GM12878 (cell line): ENCODE measurements around the gene AP4S1. TPM values are rescaled to one million over a fixed set of nuclear protein-coding genes. Genes with fewer than 3 reads are reported as not detected.

ENCODE experiments used
- ATAC-seq: fragments of 200-7000 bp; cut with Tn5 transposase; 3 replicates; pipeline ENCODE4 v1.9.1; 2020; ENCODE audit warnings: mild to moderate bottlenecking, moderate library complexity
- BruUV-seq: library from RNA; stranded (reverse); fragments of 400-500 nt; replicated peaks from 2 replicates; lab custom pipeline; 2021; lab: Mats Ljungman, UMichigan
- CTCF ChIA-PET: fragments of 300-600 bp; sonication (Branson Sonifier 250); formaldehyde crosslinking; extraction: SDS; loops from one replicate; lab custom pipeline; 2021; ENCODE audit warnings: inconsistent platforms; lab: Yijun Ruan, JAX
- POLR2A ChIA-PET: fragments of 350-600 bp; formaldehyde crosslinking; extraction: SDS; loops from one replicate; lab custom pipeline; 2021; ENCODE audit warnings: inconsistent platforms; lab: Charles Lee
- RAD21 ChIA-PET: fragments of 300-600 bp; sonication (Branson Sonifier 250); formaldehyde crosslinking; loops from one replicate; lab custom pipeline; 2023; ENCODE audit warnings: antibody characterized with exemption; ENCODE audit not compliant: unreplicated experiment; lab: Charles Lee
- SMC1A ChIA-PET: fragments of 300-600 bp; sonication (Branson Sonifier 250); formaldehyde crosslinking; loops from one replicate; lab custom pipeline; 2023; ENCODE audit not compliant: unreplicated experiment, uncharacterized antibody; lab: Charles Lee
- DNase-seq: peaks from one replicate; pipeline ENCODE4 v3.0.0-alpha.2; 2011; ENCODE audit warnings: low read depth, low spot score
- FAIRE-seq: peaks from 3 replicates; lab custom pipeline; 2011; peaks lifted over from hg19 to GRCh38; lab: Jason Lieb, UNC
- H2AFZ ChIP-seq: 2 replicates; pipeline ENCODE4 v1.6.0; 2011; ENCODE audit warnings: low read depth, low read length, control low read depth; ENCODE audit not compliant: control insufficient read depth
- H3K27ac ChIP-seq: 2 replicates; pipeline ENCODE4 v1.5.1; 2011; ENCODE audit warnings: control low read depth; ENCODE audit not compliant: control insufficient read depth, insufficient read depth
- H3K27me3 ChIP-seq, 2 experiments: replicated peaks in 1 of 2; 2 replicates each; pipeline versions ENCODE4 v1.6.0 to v1.6.1; 2011; ENCODE audit warnings: low read length in 1 of 2; ENCODE audit not compliant: control insufficient read depth in 2 of 2, insufficient read depth in 2 of 2
- H3K36me3 ChIP-seq, 2 experiments: 2 replicates each; pipeline ENCODE4 v1.5.1; 2011; ENCODE audit warnings: low read length in 1 of 2; ENCODE audit not compliant: control insufficient read depth in 2 of 2, insufficient read depth in 2 of 2
- H3K4me1 ChIP-seq: 2 replicates; pipeline ENCODE4 v1.6.1; 2011; ENCODE audit warnings: mild to moderate bottlenecking, low read length, moderate library complexity, mixed read lengths; ENCODE audit not compliant: control insufficient read depth, insufficient read depth
- H3K4me2 ChIP-seq: 2 replicates; pipeline ENCODE4 v1.6.0; 2011; ENCODE audit warnings: control low read depth; ENCODE audit not compliant: control insufficient read depth, insufficient read depth
- H3K4me3 ChIP-seq: fragments of 200-600 bp; sonication (generic); 2 replicates; pipeline ENCODE4 v1.5.1; 2016
- H3K79me2 ChIP-seq: 2 replicates; pipeline ENCODE4 v1.6.0; 2011; ENCODE audit warnings: low read length; ENCODE audit not compliant: control insufficient read depth, insufficient read depth
- H3K9ac ChIP-seq: 2 replicates; pipeline ENCODE4 v1.8.0; 2011; ENCODE audit warnings: low read length, control low read depth, mixed read lengths; ENCODE audit not compliant: control insufficient read depth, insufficient read depth
- H3K9me3 ChIP-seq: replicated peaks from 3 replicates; pipeline ENCODE4 v1.5.1; 2011; ENCODE audit warnings: mild to moderate bottlenecking, low read length; ENCODE audit not compliant: control insufficient read depth, insufficient read depth
- H4K20me1 ChIP-seq: 2 replicates; pipeline ENCODE4 v1.6.0; 2011; ENCODE audit not compliant: control insufficient read depth, insufficient read depth
- CREM ChIP-seq: IDR thresholded peaks from 2 replicates; pipeline ENCODE4 v1.6.1; 2014; ENCODE audit warnings: antibody characterized with exemption, low read depth
- LARP7 ChIP-seq: fragments of 450-650 bp; IDR thresholded peaks from 2 replicates; pipeline ENCODE4 v1.6.1; 2017; ENCODE audit warnings: mild to moderate bottlenecking
- POU2F2 ChIP-seq: IDR thresholded peaks from 3 replicates; pipeline ENCODE4 v1.6.1; 2011; ENCODE audit warnings: low read depth, mild to moderate bottlenecking, low read length, borderline replicate concordance
- SRF ChIP-seq, 2 experiments: IDR thresholded peaks; 2 replicates each; pipeline ENCODE4 v1.6.1; 2011; ENCODE audit warnings: low read depth in 2 of 2, low read length in 2 of 2, mild to moderate bottlenecking in 1 of 2, moderate library complexity in 1 of 2
- SUPT20H ChIP-seq: IDR thresholded peaks from 2 replicates; pipeline ENCODE4 v1.6.1; 2011; ENCODE audit warnings: low read depth, mild to moderate bottlenecking, low read length, moderate library complexity, borderline replicate concordance; ENCODE audit not compliant: control insufficient read depth
- TAF1 ChIP-seq: IDR thresholded peaks from 2 replicates; pipeline ENCODE4 v1.6.1; 2011; ENCODE audit warnings: mild to moderate bottlenecking, low read depth, low read length, borderline replicate concordance
- TCF12 ChIP-seq: IDR thresholded peaks from 2 replicates; pipeline ENCODE4 v1.6.1; 2011; ENCODE audit warnings: low read depth, mild to moderate bottlenecking, low read length
- ZNF207 ChIP-seq: fragments of 450-650 bp; IDR thresholded peaks from 2 replicates; pipeline ENCODE4 v1.6.1; 2014; ENCODE audit warnings: antibody characterized with exemption, mild to moderate bottlenecking, borderline replicate concordance
- ZNF384 ChIP-seq: IDR thresholded peaks from 2 replicates; pipeline ENCODE4 v1.6.1; 2012; ENCODE audit warnings: low read depth, mild to moderate bottlenecking, low read length, improper control_type of control experiment, borderline replicate concordance
- WGBS: methylation state at CpG from one replicate; pipeline ENCODE4 v1.1.6; 2016; ENCODE audit warnings: low lambda C conversion rate; ENCODE audit not compliant: insufficient replicate concordance, insufficient coverage; ENCODE audit errors: missing lambda C conversion rate; 5-methylcytosine and 5-hydroxymethylcytosine counted together
- in situ Hi-C: fragments of 300-500 bp; cut with MboI; formaldehyde crosslinking; loops from 9 replicates; pipeline ENCODE4 v1.14.3; 2018; ENCODE audit warnings: mixed read lengths
- intact Hi-C: fragments of 100-400 bp; cut with micrococcal nuclease; formaldehyde crosslinking; loops from one replicate; pipeline ENCODE4 v1.14.2; 2022; ENCODE audit not compliant: unreplicated experiment
- polyA plus RNA-seq, 11 experiments: library from polyadenylated mRNA; depleted of rRNA in 4 of 11; unstranded in 6 of 11; stranded (reverse) in 5 of 11; fragments of >200 nt; fragmentation: Nextera tagmentation in 4 of 11; fragmentation: Illumina TruSeq in 1 of 11; extraction: Ambion mirVana in 4 of 11; extraction: Trizol in 1 of 11; gene quantifications; 1 replicate in 1 of 11; 2 replicates in 10 of 11; pipeline versions ENCODE4 v1.2.1 to v1.2.3, GENCODE V29; 2011 to 2016; ENCODE audit warnings: inconsistent platforms in 2 of 11, missing spikeins in 2 of 11, low read depth in 1 of 11
- total RNA-seq, 4 experiments: library from RNA; depleted of rRNA in 3 of 4; stranded (reverse); fragments of >200 nt in 3 of 4; fragmentation: Illumina TruSeq in 1 of 4; extraction: Trizol in 1 of 4; gene quantifications; 2 replicates each; pipeline versions ENCODE4 v1.2.1 to v1.2.3, GENCODE V29; 2013 to 2021
- TF ChIP-seq, protein P1 (sequence below): fragments of 450-650 bp; formaldehyde crosslinking; IDR thresholded peaks from 2 replicates; pipeline ENCODE4 v1.4.0; 2022; ENCODE audit warnings: mild to moderate bottlenecking, moderate library complexity
- TF ChIP-seq, protein P2 (sequence below): IDR thresholded peaks from 2 replicates; pipeline ENCODE4 v1.6.1; 2011; ENCODE audit warnings: borderline replicate concordance, low read depth, mild to moderate bottlenecking, moderate library complexity, mixed read lengths, low read length; ENCODE audit not compliant: insufficient read depth; ENCODE audit errors: extremely low read length
- TF ChIP-seq, protein P3 (sequence below): fragments of 450-650 bp; formaldehyde crosslinking; IDR thresholded peaks from 2 replicates; pipeline ENCODE4 v1.4.0; 2020; ENCODE audit warnings: mild to moderate bottlenecking, moderate library complexity

The AP4S1 gene
- total and polyA plus RNA-seq, 10 of the 15 experiments (the other 5 are each of a cell fraction or from before 2014, with no cell fraction given) = 3.6 to 9.0 (median 5.7) TPM

DNA sequence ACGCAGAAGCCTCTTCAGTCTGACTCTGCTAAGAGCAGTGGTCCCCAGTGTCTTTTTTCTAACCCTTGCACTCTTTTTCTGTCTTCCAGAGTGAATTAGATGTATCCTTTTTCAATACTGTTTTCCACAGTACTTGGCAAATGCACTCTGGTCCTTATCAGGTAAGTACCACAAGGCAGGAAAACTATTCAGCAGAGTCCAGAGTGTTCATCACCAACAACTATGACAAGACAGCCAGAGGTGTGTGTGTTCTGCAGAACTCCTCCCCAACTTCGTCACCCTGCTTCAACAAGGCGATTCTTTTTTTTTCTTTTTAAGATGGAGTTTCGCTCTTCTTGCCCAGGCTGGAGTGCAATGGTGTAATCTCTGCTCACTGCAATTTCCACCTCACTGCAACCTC, 55.0 kb downstream of the AP4S1 start (continued):
- TF ChIP-seq, protein P1, sequence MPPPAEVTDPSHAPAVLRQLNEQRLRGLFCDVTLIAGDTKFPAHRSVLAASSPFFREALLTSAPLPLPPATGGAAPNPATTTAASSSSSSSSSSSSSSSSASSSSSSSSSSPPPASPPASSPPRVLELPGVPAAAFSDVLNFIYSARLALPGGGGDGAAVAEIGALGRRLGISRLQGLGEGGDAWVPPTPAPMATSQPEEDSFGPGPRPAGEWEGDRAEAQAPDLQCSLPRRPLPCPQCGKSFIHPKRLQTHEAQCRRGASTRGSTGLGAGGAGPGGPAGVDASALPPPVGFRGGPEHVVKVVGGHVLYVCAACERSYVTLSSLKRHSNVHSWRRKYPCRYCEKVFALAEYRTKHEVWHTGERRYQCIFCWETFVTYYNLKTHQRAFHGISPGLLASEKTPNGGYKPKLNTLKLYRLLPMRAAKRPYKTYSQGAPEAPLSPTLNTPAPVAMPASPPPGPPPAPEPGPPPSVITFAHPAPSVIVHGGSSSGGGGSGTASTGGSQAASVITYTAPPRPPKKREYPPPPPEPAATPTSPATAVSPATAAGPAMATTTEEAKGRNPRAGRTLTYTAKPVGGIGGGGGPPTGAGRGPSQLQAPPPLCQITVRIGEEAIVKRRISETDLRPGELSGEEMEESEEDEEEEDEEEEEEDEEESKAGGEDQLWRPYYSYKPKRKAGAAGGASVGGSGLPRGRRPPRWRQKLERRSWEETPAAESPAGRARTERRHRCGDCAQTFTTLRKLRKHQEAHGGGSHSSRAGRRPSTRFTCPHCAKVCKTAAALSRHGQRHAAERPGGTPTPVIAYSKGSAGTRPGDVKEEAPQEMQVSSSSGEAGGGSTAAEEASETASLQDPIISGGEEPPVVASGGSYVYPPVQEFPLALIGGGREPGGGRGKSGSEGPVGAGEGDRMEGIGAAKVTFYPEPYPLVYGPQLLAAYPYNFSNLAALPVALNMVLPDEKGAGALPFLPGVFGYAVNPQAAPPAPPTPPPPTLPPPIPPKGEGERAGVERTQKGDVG (CRISPR knock-in tag) = no peak
- TF ChIP-seq, protein P2, sequence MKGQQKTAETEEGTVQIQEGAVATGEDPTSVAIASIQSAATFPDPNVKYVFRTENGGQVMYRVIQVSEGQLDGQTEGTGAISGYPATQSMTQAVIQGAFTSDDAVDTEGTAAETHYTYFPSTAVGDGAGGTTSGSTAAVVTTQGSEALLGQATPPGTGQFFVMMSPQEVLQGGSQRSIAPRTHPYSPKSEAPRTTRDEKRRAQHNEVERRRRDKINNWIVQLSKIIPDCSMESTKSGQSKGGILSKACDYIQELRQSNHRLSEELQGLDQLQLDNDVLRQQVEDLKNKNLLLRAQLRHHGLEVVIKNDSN = no peak
- TF ChIP-seq TAF1 (no peak), LARP7 (no peak)

DNA sequence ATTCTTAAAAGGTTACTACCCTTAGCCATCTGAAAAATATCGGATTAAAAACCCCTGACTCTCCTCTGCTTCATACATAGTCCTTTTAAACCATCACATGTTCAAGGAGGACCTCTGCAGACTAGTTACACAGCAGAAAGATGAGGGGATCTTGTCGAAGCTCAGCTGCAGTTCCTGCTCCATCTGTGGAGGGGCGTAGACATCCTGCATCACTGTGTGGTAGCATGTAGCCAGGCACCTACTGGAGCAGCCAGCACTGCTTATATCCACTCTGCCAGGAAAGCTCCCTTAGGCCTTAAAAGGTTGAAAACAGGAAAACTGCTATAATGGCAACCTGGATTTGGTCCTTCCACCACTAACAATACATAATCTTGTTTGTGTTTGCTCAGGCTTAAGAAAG, 58.3 kb downstream of the AP4S1 start:
- BruUV-seq = no TSS peak
- Histone ChIP-seq H3K79me2 (no peaks in the 10 kb centered on the region), H3K27me3 (no peaks in the 10 kb centered on the region), H3K9me3 (no peaks in the 10 kb centered on the region), H3K4me3 (no peak overlapping the region), H3K27ac (no peak overlapping the region), H4K20me1 (no peaks in the 10 kb centered on the region), H3K9ac (no peak overlapping the region), H2AFZ (peak overlapping the region; percentile 2; the same call in 1 of the 2 replicates), H3K4me1 (no peaks in the 10 kb centered on the region), H3K36me3 (no peaks in the 10 kb centered on the region), H3K4me2 (no peak overlapping the region)
- RAD21 ChIA-PET = interaction anchor here (1.0 to 2.8 kb wide), 2 partner anchors 103 to 205 kb away, joined by 4 to 41 read pairs; no protein-coding TSS in a partner anchor
- 65% methylated on average over 3 of the region's 3 CpGs for WGBS
- DNase-seq = no peak
- in situ Hi-C loops = loop anchor here (5.0 kb wide), 1 partner anchor 101 kb away; no protein-coding TSS in a partner anchor
- intact Hi-C loops = no loop called here
- FAIRE-seq = no peak
- peak; percentile 68 for ATAC-seq
- SMC1A ChIA-PET = interaction anchor here (1.3 to 3.5 kb wide), 4 partner anchors 10 to 277 kb away, joined by 4 to 34 read pairs (median 14); no protein-coding TSS in a partner anchor
- CTCF ChIA-PET = interaction anchor here (0.7 to 6.8 kb wide), 5 partner anchors 46 to 364 kb away, joined by 3 to 97 read pairs (median 3); no protein-coding TSS in a partner anchor
- POLR2A ChIA-PET = interaction anchor here (0.6 kb wide), 1 partner anchor 85 kb away, joined by 4 read pairs; no protein-coding TSS in a partner anchor
- TF ChIP-seq ZNF207 (no peak), CREM (no peak), SUPT20H (no peak), TCF12 (no peak), POU2F2 (no peak), ZNF384 (no peak), SRF (IDR thresholded peaks at IDR 0.05; ENCODE audit: low read depth in 2 of 2, low read length in 2 of 2) (no peak)
- TF ChIP-seq, protein P3, sequence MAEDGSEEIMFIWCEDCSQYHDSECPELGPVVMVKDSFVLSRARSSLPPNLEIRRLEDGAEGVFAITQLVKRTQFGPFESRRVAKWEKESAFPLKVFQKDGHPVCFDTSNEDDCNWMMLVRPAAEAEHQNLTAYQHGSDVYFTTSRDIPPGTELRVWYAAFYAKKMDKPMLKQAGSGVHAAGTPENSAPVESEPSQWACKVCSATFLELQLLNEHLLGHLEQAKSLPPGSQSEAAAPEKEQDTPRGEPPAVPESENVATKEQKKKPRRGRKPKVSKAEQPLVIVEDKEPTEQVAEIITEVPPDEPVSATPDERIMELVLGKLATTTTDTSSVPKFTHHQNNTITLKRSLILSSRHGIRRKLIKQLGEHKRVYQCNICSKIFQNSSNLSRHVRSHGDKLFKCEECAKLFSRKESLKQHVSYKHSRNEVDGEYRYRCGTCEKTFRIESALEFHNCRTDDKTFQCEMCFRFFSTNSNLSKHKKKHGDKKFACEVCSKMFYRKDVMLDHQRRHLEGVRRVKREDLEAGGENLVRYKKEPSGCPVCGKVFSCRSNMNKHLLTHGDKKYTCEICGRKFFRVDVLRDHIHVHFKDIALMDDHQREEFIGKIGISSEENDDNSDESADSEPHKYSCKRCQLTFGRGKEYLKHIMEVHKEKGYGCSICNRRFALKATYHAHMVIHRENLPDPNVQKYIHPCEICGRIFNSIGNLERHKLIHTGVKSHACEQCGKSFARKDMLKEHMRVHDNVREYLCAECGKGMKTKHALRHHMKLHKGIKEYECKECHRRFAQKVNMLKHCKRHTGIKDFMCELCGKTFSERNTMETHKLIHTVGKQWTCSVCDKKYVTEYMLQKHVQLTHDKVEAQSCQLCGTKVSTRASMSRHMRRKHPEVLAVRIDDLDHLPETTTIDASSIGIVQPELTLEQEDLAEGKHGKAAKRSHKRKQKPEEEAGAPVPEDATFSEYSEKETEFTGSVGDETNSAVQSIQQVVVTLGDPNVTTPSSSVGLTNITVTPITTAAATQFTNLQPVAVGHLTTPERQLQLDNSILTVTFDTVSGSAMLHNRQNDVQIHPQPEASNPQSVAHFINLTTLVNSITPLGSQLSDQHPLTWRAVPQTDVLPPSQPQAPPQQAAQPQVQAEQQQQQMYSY (CRISPR knock-in tag) = no peak
